Uterus (tissue), 4 donors: ENCODE measurements around the gene SLC7A7. TPM values are rescaled to one million over a fixed set of nuclear protein-coding genes. Genes with fewer than 3 reads are reported as not detected.
"Not testable (repeated sequence)": the region's sequence is repeated elsewhere in the genome, so short reads cannot be mapped to it uniquely, and the experiment has no call there.

Experiments
- DNase-seq, 2 donors: peaks; one replicate each; pipeline ENCODE4 v3.0.0-alpha.2; 2019 to 2020
- H3K27ac ChIP-seq, 2 donors: fragments of 200-600 bp; sonication (generic); 1 replicate in 1 of 2; 2 replicates in 1 of 2; pipeline ENCODE4 v1.5.1; 2016 to 2018
- H3K27me3 ChIP-seq, 2 donors: fragments of 200-600 bp; sonication (generic); one replicate each; pipeline ENCODE4 v1.5.1; 2018 to 2019; ENCODE audit warnings: control low read depth in 1 of 2
- H3K36me3 ChIP-seq, 2 donors: fragments of 200-600 bp; sonication (generic); one replicate each; pipeline ENCODE4 v1.5.1; 2019; ENCODE audit warnings: control low read depth in 1 of 2
- H3K4me1 ChIP-seq, 2 donors: fragments of 200-600 bp; sonication (generic); one replicate each; pipeline ENCODE4 v1.5.1; 2018 to 2019; ENCODE audit warnings: control low read depth in 1 of 2
- H3K4me3 ChIP-seq, 2 donors: fragments of 200-600 bp; sonication (generic); 1 replicate in 1 of 2; 2 replicates in 1 of 2; pipeline ENCODE4 v1.5.1; 2018 to 2019; ENCODE audit warnings: mild to moderate bottlenecking in 1 of 2
- H3K9me3 ChIP-seq, 2 donors: fragments of 200-600 bp; sonication (generic); one replicate each; pipeline ENCODE4 v1.5.1; 2019; ENCODE audit warnings: control low read depth in 1 of 2
- POLR2A ChIP-seq, 2 donors: fragments of 450-650 bp; IDR thresholded peaks; one replicate each; pipeline ENCODE4 v1.6.1; 2016; ENCODE audit warnings: antibody characterized with exemption in 2 of 2, mild to moderate bottlenecking in 1 of 2, moderate library complexity in 1 of 2
- intact Hi-C: fragments of 100-400 bp; cut with DNase I; formaldehyde crosslinking; loops from one replicate; pipeline ENCODE4 v1.15.1; 2023; ENCODE audit warnings: low total_unique reads
- total RNA-seq, 4 donors: library from RNA; depleted of rRNA in 3 of 4; stranded (reverse); fragments of >200 nt in 3 of 4; gene quantifications; one replicate each; pipeline versions ENCODE4 v1.1.0 to v1.2.4, GENCODE V29; 2014 to 2023
- TF ChIP-seq, protein P1 (sequence below), 4 experiments: fragments of 200-600 bp in 2 of 4; fragments of 450-650 bp in 2 of 4; sonication (generic) in 2 of 4; IDR thresholded peaks; one replicate each; pipeline ENCODE4 v1.5.1; 2016 to 2019; ENCODE audit warnings: antibody characterized with exemption in 4 of 4, mild to moderate bottlenecking in 2 of 4, moderate library complexity in 1 of 4
- donor health status: DM: yes; HTN: yes; CAD: no.

SLC7A7 gene
- total RNA-seq, 4 donors from 2014 or later = 2.8 to 15.6 (median 6.8) TPM

DNA sequence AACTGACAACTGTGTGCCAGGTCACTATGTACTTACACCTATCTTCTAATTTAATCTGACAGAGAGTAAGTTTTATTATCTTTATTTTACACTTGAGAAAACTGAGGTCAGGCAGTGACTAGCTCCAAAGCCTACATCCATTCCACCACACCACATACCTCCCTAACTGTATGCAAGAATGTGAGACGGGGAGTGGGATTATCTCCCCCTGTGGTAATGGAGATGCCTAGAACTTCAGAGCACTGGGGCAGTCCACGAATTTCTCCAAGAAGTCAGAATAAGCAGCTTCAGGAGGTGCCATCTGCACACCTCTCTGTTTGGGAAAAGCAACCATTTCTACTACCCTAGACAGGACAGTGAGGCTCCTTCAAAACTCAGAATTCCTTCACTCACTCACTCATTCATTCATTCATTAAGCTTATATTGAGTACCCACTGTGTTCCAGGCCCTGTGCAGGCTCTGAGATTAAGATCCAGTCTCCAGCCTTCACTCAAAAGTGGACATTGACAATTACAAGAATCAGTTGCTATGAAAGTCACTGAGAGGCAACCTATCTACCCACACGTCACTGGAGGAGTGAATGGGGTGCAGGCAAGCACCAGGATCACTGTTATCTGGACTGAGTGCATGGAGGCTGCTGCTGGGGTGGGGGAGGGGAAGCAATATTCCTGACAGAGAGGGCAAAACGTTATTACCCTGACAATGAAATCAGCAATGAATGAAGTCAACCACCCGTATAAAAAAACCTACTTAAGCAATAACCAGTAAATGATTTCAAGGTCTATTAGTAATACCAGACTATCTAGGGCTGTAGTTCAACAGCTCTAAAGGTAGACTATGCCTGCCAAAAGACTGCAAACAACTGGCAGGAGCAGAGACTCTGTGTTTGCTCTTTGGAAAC lies 18.0 kb downstream of the SLC7A7 start:
- TF ChIP-seq POLR2A (IDR thresholded peaks at IDR 0.05) = no peak
- TF ChIP-seq, protein P1, sequence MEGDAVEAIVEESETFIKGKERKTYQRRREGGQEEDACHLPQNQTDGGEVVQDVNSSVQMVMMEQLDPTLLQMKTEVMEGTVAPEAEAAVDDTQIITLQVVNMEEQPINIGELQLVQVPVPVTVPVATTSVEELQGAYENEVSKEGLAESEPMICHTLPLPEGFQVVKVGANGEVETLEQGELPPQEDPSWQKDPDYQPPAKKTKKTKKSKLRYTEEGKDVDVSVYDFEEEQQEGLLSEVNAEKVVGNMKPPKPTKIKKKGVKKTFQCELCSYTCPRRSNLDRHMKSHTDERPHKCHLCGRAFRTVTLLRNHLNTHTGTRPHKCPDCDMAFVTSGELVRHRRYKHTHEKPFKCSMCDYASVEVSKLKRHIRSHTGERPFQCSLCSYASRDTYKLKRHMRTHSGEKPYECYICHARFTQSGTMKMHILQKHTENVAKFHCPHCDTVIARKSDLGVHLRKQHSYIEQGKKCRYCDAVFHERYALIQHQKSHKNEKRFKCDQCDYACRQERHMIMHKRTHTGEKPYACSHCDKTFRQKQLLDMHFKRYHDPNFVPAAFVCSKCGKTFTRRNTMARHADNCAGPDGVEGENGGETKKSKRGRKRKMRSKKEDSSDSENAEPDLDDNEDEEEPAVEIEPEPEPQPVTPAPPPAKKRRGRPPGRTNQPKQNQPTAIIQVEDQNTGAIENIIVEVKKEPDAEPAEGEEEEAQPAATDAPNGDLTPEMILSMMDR (IDR thresholded peaks at IDR 0.05) = no peak
- Histone ChIP-seq H3K27ac (no peak overlapping the region), H3K9me3 (no peaks in the 10 kb centered on the region), H3K4me3 (no peak overlapping the region), H3K36me3 (no peaks in the 10 kb centered on the region), H3K4me1 (no peaks in the 10 kb centered on the region), H3K27me3 (no peaks in the 10 kb centered on the region)
- intact Hi-C loops = no loop called here
- no peak for DNase-seq

DNA sequence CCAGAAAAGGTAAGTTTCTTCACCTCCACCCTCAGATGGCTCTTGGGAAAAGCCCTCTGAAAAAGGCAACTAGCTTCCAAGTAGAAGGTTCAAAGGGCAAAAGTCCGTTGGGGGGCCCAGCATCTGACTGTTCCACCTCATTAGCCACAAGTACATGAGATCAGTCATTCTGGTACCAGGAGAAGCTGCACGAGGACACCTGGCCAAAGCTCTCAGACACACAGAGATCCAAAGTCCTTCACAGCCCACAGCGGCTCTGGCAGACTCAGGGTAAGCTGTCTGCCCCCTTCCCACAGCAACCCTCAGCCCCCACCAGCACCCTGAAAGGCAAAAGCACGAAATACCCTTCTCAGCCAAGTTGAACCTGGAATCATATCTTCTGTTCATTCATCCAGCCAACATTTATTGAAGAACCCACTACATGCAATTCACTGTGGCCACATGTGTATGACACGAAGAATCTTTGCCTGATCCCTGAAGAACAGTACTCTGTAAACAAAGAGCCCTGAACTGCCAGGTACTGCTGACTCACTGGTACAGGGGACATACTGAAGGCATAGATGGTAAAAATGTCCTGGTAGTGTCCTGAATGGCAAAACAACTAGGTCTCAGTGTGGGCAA lies 19.0 kb downstream of the SLC7A7 start:
- no peaks in the 10 kb centered on the region for H3K4me1 ChIP-seq
- H3K27ac ChIP-seq = no peak overlapping the region
- TF ChIP-seq, protein P1 (IDR thresholded peaks at IDR 0.05) = no peak
- TF ChIP-seq POLR2A (IDR thresholded peaks at IDR 0.05) = no peak
- no peaks in the 10 kb centered on the region for H3K27me3 ChIP-seq
- no peaks in the 10 kb centered on the region for H3K36me3 ChIP-seq
- intact Hi-C loops = no loop called here
- no peak overlapping the region for H3K4me3 ChIP-seq
- DNase-seq = no peak
- no peaks in the 10 kb centered on the region for H3K9me3 ChIP-seq

DNA sequence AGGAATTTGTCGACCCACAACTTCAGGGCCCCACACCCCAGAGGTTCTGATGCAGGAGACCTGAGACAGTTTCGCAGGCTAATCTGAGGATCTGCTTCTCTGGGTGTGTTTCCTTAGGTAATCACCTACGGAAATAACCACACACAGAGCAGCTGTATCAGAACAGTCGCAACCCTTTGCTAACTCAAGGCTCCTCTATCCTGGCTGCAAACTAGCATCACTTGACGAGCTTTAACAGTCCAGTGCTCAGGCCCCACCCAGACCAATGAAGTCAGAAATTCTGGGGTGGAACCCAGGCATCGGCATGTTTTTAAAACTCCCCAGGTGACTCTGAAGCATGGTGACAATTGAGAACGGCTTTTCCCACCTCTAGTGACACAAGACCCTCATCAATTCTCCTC lies 20.7 kb downstream of the SLC7A7 start:
- intact Hi-C loops = no loop called here

DNA sequence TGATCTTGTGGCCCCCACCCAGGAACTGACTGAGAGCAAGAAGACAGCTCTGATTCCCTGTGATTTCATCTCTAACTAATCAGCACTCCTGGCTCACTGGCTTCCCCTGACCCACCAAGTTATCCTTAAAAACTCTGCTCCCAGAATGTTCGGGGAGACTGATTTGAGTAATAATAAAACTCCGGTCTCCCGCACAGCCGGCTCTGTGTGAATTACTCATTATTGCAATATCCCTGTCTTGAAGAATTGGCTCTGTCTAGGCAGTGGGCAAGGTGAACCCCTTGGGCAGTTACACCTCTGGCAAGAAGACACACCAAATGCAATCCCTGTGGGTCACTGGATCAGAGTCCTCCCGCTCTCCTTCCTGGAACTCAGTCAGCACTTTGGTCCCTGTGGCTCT lies 21.3 kb downstream of the SLC7A7 start:
- H3K4me1 ChIP-seq = no peaks in the 10 kb centered on the region
- H3K27me3 ChIP-seq = no peaks in the 10 kb centered on the region
- no peaks in the 10 kb centered on the region for H3K9me3 ChIP-seq
- no peaks in the 10 kb centered on the region for H3K36me3 ChIP-seq
- no peak for TF ChIP-seq POLR2A (IDR thresholded peaks at IDR 0.05)
- TF ChIP-seq, protein P1 (IDR thresholded peaks at IDR 0.05) = no peak
- intact Hi-C loops = no loop called here
- H3K27ac ChIP-seq = no peak overlapping the region
- no peak for DNase-seq
- no peak overlapping the region for H3K4me3 ChIP-seq

More for the DNA sequence above, 20.7 kb downstream of the SLC7A7 start:
- no peak overlapping the region for H3K27ac ChIP-seq
- no peak overlapping the region for H3K4me3 ChIP-seq
- H3K4me1 ChIP-seq = no peaks in the 10 kb centered on the region
- no peaks in the 10 kb centered on the region for H3K36me3 ChIP-seq
- H3K27me3 ChIP-seq = no peaks in the 10 kb centered on the region
- DNase-seq = no peak
- TF ChIP-seq, protein P1 (IDR thresholded peaks at IDR 0.05) = no peak
- TF ChIP-seq POLR2A (IDR thresholded peaks at IDR 0.05) = no peak
- no peaks in the 10 kb centered on the region for H3K9me3 ChIP-seq

DNA sequence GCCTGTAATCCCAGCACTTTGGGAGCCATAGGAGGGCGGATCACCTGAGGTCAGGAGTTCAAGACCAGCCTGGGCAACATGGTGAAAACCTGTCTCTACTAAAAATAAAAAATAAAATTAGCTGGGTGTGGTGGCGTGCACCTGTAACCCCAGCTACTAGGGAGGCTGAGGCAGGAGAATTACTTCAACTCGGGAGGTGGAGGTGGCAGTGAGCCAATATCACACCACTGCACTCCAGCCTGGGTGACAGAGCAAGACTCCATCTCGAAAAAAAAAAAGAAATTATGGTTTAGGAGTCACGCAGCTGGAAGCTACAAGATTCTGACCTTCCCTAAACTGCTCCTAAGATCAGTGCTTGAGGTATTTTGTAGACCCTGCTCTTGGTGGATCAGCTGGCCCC lies 21.7 kb downstream of the SLC7A7 start:
- H3K4me1 ChIP-seq, intact Hi-C loops, DNase-seq, H3K27me3 ChIP-seq, H3K36me3 ChIP-seq, H3K27ac ChIP-seq, H3K4me3 ChIP-seq, H3K9me3 ChIP-seq: not testable (repeated sequence)
